ENCODE data around the gene FGF12. TPM values are rescaled to one million over a fixed set of nuclear protein-coding genes. Genes with fewer than 3 reads are reported as not detected.
"Not testable (repeated sequence)": the region's sequence is repeated elsewhere in the genome, so short reads cannot be mapped to it uniquely, and the experiment has no call there.

FGF12 gene
- total RNA-seq, 2 donors from 2014 or later = 1.5 TPM; not detected in 1

DNA sequence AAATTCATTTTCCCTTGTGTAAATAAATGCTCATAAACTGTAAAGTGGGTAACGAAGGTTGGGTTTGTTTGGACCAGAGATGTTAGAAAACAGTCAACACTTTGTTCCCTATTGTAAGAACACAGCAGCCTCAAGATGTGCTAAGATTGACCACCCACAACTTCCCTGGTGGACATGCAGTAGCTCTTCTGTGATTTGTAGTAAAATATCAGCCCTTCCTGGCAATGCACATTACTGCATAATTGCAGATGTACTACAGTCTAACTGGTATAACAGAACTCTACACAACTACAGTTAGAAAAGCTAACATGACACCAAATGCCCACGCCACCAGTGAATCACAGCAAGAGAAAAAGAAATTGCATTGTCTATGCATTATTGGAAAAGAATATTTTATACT, 129.4 kb downstream of the FGF12 start:
- no peak for TF ChIP-seq CTCF (IDR thresholded peaks at IDR 0.05)
- no peak for ATAC-seq (ENCODE audit: insufficient number of reproducible peaks, low FRiP score, low read depth)
- Histone ChIP-seq H3K27me3 (replicated peaks; ENCODE audit: insufficient read depth) (no peaks in the 10 kb centered on the region), H3K4me3 (no peak overlapping the region), H3K4me1 (ENCODE audit: control insufficient read depth in 1 of 2, low read depth in 2 of 2) (no peaks in the 10 kb centered on the region), H3K36me3 (no peaks in the 10 kb centered on the region), H3K27ac (no peak overlapping the region), H3K9me3 (no peaks in the 10 kb centered on the region)
- DNase-seq (ENCODE audit: low spot score) = no peak

- H3K27me3 ChIP-seq (replicated peaks; ENCODE audit: insufficient read depth) = no peaks in the 10 kb centered on the region
- H3K27ac ChIP-seq = no peak overlapping the region
- no peaks in the 10 kb centered on the region for H3K9me3 ChIP-seq
- DNase-seq (ENCODE audit: low spot score) (no peak), ATAC-seq (ENCODE audit: insufficient number of reproducible peaks, low FRiP score, low read depth) (no peak)
- H3K4me3 ChIP-seq = no peak overlapping the region
- H3K36me3 ChIP-seq = no peaks in the 10 kb centered on the region
- no peaks in the 10 kb centered on the region for H3K4me1 ChIP-seq (ENCODE audit: control insufficient read depth in 1 of 2, low read depth in 2 of 2)
- TF ChIP-seq CTCF (IDR thresholded peaks at IDR 0.05) = no peak
These were observed 129.8 kb downstream of the FGF12 start for GRCh38 chr3:192597506-192597905.

DNA sequence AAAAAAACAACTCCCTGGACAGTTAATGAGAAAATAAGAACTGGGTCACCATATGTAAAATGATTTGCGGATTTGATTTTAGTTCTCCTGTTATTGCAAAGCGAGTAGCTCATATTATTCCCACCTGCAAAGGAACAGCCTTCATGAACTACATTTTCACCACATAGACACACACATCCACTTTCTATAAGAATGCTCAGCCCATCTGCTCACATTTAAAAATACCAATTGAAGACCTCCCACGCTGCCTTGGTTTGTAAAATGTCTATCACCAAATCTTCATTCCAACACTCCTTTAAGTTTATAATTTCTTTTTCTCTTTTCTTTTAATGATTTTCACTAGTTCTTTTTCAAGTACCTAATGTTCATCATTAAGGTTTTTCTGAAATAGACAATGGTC, 148.6 kb downstream of the FGF12 start:
- ATAC-seq (ENCODE audit: insufficient number of reproducible peaks, low FRiP score, low read depth) = no peak
- no peaks in the 10 kb centered on the region for H3K9me3 ChIP-seq

DNA sequence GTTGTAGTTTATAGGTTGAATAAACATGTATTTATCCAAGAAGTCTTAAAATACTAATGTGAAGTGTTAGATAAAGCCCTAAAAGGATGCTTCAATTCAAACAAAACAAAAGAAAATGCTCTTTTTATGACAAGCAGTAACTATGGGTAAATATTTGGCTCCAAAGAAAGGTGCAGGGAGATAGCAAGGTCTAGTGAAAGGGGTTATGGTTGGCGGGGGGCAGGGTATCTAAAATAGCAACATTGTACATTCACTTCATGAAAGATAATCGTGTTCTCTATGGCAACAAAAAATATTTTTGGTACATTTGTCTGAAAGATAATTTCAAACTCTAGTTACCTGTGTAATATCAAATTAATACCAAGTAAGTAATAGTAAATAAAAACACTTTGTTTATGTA, 149.5 kb downstream of the FGF12 start:
- Histone ChIP-seq H3K9me3 (no peaks in the 10 kb centered on the region), H3K27ac (no peak overlapping the region), H3K36me3 (no peaks in the 10 kb centered on the region), H3K4me1 (ENCODE audit: control insufficient read depth in 1 of 2, low read depth in 2 of 2) (no peaks in the 10 kb centered on the region), H3K4me3 (no peak overlapping the region), H3K27me3 (replicated peaks; ENCODE audit: insufficient read depth) (no peaks in the 10 kb centered on the region)
- no peak for TF ChIP-seq CTCF (IDR thresholded peaks at IDR 0.05)
- no peak for ATAC-seq (ENCODE audit: insufficient number of reproducible peaks, low FRiP score, low read depth)
- DNase-seq (ENCODE audit: low spot score) = no peak

More for the DNA sequence above, 148.6 kb downstream of the FGF12 start:
- H3K4me3 ChIP-seq = no peak overlapping the region
- DNase-seq (ENCODE audit: low spot score) = no peak
- no peaks in the 10 kb centered on the region for H3K4me1 ChIP-seq (ENCODE audit: control insufficient read depth in 1 of 2, low read depth in 2 of 2)
- H3K27me3 ChIP-seq (replicated peaks; ENCODE audit: insufficient read depth) = no peaks in the 10 kb centered on the region
- H3K36me3 ChIP-seq = no peaks in the 10 kb centered on the region
- TF ChIP-seq CTCF (IDR thresholded peaks at IDR 0.05) = no peak
- H3K27ac ChIP-seq = no peak overlapping the region

DNA sequence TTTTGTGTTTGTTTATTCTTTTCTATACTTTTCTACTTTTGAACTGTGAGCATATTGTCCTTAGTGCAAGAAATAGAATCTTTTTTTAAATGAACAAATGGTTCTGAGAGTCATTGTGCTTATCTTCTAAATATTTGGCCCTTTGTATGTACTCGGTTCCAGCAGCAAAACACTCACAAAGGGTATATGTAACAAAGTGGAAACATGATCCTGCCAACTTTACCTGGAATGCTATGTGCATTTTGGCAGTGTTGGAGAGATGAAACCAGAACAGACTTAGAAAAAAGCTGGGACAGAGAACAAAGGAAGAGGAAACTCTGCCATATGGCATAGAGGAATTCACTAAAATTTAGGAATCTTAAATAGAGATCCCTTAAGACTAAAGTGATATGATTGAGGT, 150.1 kb downstream of the FGF12 start:
- Histone ChIP-seq H3K27me3 (replicated peaks; ENCODE audit: insufficient read depth) (no peaks in the 10 kb centered on the region), H3K27ac (no peak overlapping the region), H3K4me1 (ENCODE audit: control insufficient read depth in 1 of 2, low read depth in 2 of 2) (no peaks in the 10 kb centered on the region), H3K36me3 (no peaks in the 10 kb centered on the region), H3K9me3 (no peaks in the 10 kb centered on the region), H3K4me3 (no peak overlapping the region)
- DNase-seq (ENCODE audit: low spot score) (no peak), ATAC-seq (ENCODE audit: insufficient number of reproducible peaks, low FRiP score, low read depth) (no peak)
- no peak for TF ChIP-seq CTCF (IDR thresholded peaks at IDR 0.05)

- not testable (repeated sequence) for H3K9me3 ChIP-seq; H3K36me3 ChIP-seq; H3K27ac ChIP-seq; H3K4me3 ChIP-seq; DNase-seq (ENCODE audit: low spot score); H3K27me3 ChIP-seq (replicated peaks; ENCODE audit: insufficient read depth); ATAC-seq (ENCODE audit: insufficient number of reproducible peaks, low FRiP score, low read depth); H3K4me1 ChIP-seq (ENCODE audit: control insufficient read depth in 1 of 2, low read depth in 2 of 2)
These were observed 150.6 kb downstream of the FGF12 start for GRCh38 chr3:192576704-192577103.

Data from thoracic aorta (tissue), 2 donors.